AG20443 (cell line): ENCODE measurements around the gene THSD4.
A peak's percentile ranks its signal among the peaks of the same experiment; 100 is the strongest.
"Not testable (repeated sequence)": the region's sequence is repeated elsewhere in the genome, so short reads cannot be mapped to it uniquely, and the experiment has no call there.

ENCODE experiments used
- DNase-seq: peaks from one replicate; pipeline ENCODE4 v3.0.0; 2012; ENCODE audit warnings: low spot score, mixed read lengths

THSD4 gene

DNA sequence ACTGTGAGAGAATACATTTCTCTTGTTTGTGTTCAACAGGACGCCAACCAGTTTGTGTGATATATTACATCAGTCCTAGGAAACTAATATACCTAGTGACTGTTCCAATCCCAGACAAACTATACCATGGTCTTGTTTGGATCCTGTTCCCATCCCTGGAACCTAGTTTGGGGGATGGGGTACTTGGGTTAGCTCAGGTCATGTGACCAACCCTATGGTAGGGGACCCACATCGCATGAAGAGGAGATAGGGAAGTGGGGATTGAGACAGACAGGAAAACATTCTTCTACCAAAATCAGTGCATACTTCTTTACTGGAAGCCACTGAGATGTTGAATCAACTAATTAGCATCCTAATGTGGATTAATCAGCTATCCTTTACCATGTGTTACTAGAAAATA lies 146.1 kb downstream of the THSD4 start:
- DNase-seq = no peak

GRCh38 chr15:71261909-71262308 lies 146.6 kb downstream of the THSD4 start:
- no peak for DNase-seq

- DNase-seq = no peak
Measured at GRCh38 chr15:71262599-71262998, 147.3 kb downstream of the THSD4 start.

DNA sequence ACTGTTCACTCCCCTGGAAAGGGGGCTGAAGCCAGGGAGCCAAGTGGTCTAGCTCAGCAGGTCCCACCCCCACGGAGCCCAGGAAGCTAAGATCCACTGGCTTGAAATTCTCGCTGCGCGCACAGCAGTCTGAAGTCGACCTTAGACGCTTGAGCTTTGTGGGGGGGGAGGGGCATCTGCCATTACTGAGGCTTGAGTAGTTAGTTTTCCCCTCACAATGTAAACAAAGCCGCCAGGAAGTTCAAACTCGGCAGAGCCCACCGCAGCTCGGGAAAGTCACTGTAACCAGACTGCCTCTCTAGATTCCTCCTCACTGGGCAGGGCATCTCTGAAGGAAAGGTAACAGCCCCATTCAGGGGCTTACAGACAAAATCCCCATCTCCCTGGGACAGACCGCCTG lies 150.3 kb downstream of the THSD4 start:
- not testable (repeated sequence) for DNase-seq

GRCh38 chr15:71271327-71271726 lies 156.1 kb downstream of the THSD4 start:
- no peak for DNase-seq

DNA sequence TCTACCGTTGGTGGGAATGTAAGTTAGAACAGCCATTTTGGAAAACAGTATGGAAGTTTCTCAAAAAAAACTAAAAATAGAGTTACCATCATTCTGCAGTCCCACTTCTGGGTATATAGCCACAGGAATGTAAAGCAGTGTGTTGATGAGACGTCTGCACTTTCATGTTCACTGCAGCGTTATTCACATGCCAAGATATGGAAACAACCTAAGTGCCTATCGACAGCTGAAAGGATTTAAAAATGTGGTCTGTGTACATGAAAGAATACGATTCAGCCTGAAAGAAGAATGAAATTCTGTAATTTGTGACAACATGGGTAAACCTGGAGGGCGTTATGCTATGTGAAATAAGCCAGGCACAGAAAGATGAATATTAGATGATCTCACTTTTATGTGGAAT lies 157.7 kb downstream of the THSD4 start:
- no peak for DNase-seq

GRCh38 chr15:71273731-71274447 lies 158.6 kb downstream of the THSD4 start:
- DNase-seq = no peak

DNA sequence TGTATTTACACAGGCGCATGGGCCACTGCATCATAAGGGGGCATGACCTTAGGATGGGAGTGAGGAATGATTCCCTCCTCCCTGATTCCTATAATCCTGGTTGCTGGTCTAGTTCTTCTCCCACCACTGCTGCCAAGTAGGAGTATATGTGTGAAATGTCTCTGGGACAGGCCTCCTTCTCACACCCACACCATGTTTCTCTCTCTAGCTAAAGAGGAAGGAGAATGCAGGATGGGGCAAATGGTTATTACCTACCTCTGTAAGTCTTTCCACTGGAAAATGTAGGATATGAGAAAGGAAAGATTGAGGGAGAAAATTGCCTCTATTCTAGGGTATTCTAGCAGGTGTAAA lies 159.2 kb downstream of the THSD4 start:
- no peak for DNase-seq

DNA sequence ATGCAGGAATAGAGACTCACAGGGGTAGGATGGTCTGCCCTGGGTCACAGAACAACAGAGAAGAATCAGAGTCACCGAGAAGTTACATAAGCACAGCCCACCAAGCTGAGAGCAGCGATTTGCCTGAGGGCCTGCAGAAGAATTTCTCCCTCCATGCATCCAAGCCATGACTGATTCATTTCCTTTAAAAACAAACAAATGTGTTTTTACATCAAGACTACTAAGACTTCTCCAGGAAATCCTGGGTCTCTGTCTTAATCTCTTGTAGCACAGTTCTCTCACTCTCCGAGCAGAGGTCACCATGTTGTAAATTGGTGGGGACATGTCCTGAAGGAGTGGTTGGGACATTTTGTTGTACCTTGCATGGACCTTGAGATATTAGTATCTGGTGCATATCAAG lies 159.8 kb downstream of the THSD4 start:
- peak; percentile 50 for DNase-seq

GRCh38 chr15:71275566-71276335 lies 160.5 kb downstream of the THSD4 start:
- DNase-seq = no peak

GRCh38 chr15:71276336-71276665 lies 161.0 kb downstream of the THSD4 start:
- no peak for DNase-seq

GRCh38 chr15:71278989-71279756 lies 163.9 kb downstream of the THSD4 start:
- DNase-seq = peak; percentile 66

GRCh38 chr15:71279757-71280141 lies 164.5 kb downstream of the THSD4 start:
- no peak for DNase-seq

- DNase-seq = no peak
Measured at GRCh38 chr15:71280206-71280605, 164.9 kb downstream of the THSD4 start.

DNA sequence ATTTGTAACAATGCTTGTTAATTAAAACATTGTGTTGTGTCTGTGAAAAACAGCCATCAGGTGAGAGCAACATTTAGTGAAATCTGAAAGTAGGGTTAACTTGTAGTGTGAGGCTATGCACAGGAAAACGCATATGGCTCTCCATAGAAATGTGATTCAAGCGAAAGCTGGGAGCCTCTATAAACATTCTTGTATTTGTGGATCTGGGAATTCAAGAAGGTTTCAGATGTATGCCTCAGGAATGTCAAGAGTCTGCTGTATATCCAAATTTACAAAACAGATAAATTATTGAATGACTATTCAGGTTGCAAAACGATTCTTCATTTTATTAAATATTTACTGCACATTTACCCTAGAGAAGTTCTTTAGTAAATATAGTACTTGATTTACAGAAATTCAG lies 166.0 kb downstream of the THSD4 start:
- DNase-seq = no peak

DNA sequence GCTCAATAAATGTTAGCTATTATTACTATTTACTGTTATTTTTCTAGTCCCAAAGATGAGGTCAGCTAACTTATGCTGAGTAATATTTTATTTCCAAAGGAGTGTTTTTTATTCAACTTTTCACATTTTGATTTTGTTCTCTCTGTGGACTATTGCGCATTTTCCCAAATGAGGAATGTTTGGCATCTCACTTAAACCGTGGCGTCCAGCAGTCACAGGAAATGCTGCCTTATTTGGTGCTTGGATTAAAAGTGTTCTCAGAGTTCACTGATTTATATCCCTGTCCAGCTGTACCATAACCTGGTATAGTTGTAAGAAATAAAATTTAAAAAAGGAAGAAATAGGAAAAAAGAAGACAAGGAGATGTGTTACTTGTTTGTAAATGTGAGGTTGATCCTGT lies 166.8 kb downstream of the THSD4 start:
- peak; percentile 80 for DNase-seq

DNA sequence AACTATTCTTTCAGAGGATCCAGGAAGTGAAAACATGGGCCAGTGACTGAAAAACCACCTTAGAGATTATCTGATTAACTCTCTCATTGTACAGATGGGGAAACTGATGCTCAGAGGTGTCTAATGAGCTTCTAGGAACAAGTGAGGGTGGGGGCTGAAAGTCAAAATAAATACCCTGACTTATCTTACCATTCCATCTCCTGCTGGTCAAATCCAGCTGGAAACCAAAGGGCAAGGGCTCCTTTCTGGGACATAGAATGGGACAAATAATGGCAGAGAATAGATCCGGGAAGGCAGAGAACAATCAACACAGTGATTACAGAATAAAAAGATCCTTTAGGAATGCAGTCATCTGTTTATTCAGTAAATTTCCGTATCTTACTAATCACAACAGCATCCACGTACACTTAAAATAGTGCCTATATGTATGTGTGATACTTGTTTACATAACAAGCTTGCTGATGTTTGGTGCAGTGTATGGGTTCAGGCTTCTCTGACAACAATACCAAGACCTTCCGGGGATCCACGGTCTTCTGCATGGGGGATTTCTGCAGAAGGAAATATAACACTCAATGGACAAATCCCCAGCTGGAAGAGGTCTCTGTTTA lies 173.2 kb downstream of the THSD4 start:
- DNase-seq = no peak

- DNase-seq = no peak
Measured at GRCh38 chr15:71290002-71290401, 174.7 kb downstream of the THSD4 start.

DNA sequence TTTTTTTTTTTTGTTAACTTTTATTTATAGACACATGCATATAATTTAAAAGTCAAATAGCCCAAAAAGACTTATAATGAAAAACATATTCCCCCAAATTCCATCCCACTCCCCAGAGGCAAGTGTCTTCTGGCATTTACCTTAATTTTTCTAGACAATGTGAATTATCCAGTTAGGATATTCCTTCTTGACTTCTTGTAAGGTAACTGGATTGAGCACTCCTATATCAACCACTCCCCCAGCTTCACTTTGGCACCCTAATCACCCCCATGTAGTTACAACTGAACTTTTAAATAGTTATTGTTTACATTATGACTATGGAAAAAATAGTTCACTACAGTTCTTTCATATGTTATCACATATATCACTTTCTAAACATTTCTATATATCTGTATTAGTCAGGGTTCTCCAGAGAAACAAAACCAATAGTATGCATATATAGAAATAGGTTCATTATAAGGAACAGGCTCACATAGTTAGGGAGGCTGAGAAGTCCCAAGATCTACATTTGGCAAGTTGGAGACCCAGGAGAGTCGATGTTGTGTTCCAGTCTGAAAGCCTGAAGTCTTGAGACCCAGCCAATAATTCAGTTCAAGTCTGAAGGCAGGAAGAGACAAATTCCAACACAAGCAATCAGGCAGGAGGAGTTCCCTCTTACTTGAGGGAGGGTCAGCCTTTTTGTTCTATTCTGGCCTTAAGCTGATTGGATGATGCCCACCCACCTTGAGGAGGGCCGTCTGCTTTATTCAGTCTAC lies 175.8 kb downstream of the THSD4 start:
- DNase-seq = no peak

DNA sequence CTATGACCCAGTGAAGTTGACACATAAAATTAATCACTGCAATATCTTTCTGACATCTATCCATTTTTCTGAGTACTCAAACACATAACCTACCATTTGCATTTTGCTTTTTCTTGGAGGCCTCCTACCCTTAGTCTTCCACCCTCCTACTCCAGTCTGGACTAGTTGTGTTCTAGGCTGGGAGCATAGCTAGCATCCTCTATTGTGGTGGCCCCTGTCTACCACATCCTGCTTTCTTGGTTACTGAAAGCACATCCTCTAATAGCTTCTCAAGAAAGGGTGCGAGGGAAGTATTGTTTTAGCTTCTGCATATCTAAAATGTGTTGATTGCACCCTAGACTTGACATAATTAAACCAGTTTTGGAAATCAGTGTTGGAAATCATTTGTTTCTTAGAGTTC lies 176.5 kb downstream of the THSD4 start:
- DNase-seq = no peak

- DNase-seq = no peak
Measured at GRCh38 chr15:71293723-71294122, 178.5 kb downstream of the THSD4 start.
